Activated CD4-positive, alpha-beta T cell treated with anti-CD3 and anti-CD28 coated beads, Interleukin-2, amount 50 U/mL, for 48 hours (primary cell): ENCODE data around the gene ZNF765.
A peak's percentile ranks its signal among the peaks of the same experiment; 100 is the strongest.
"Not testable (repeated sequence)": the region's sequence is repeated elsewhere in the genome, so short reads cannot be mapped to it uniquely, and the experiment has no call there.

Experiments used
- DNase-seq, 2 experiments: peaks; one replicate each; pipeline ENCODE4 v3.0.0-alpha.2; 2020

The ZNF765 gene

GRCh38 chr19:53394974-53395839, at the start of gene ZNF765:
TSS of gene ZNF765 (plus strand) at chr19:53395149. CDS start at chr19:53398016, 2,867 bp downstream.
- DNase-seq: peak; percentile 96

- DNase-seq: no peak
Observed at GRCh38 chr19:53355739-53356138, 39.2 kb upstream of the ZNF765 start.

GRCh38 chr19:53357821-53358581, 36.9 kb upstream of the ZNF765 start:
- DNase-seq: no peak

- not testable (repeated sequence) for DNase-seq
Observed at GRCh38 chr19:53360056-53360455, 34.9 kb upstream of the ZNF765 start.

- peak; percentile 97 for DNase-seq
Observed at GRCh38 chr19:53365134-53365898, 29.6 kb upstream of the ZNF765 start, which contains the start of gene ZNF525. TSS of gene ZNF525 (plus strand) at chr19:53365705. CDS start at chr19:53372282, 6,577 bp downstream.

GRCh38 chr19:53365899-53366493, 29.0 kb upstream of the ZNF765 start:
- peak; percentile 44 to 53 for DNase-seq

GRCh38 chr19:53372196-53372595, 22.8 kb upstream of the ZNF765 start:
- no peak for DNase-seq

GRCh38 chr19:53374288-53374687, 20.7 kb upstream of the ZNF765 start:
- DNase-seq: no peak

GRCh38 chr19:53374743-53375142, 20.2 kb upstream of the ZNF765 start:
- DNase-seq: no peak

GRCh38 chr19:53381376-53381775, 13.6 kb upstream of the ZNF765 start:
- no peak for DNase-seq

GRCh38 chr19:53388168-53388567, 6.8 kb upstream of the ZNF765 start:
- no peak for DNase-seq

- DNase-seq: no peak
Observed at GRCh38 chr19:53388904-53389303, 6.0 kb upstream of the ZNF765 start.

GRCh38 chr19:53389571-53389970, 5.4 kb upstream of the ZNF765 start:
- DNase-seq: no peak

GRCh38 chr19:53389978-53390377, 5.0 kb upstream of the ZNF765 start:
- DNase-seq: no peak

GRCh38 chr19:53394522-53394973, 401 bp upstream of the ZNF765 start:
- peak in 1 of 2 experiments; percentile 5 for DNase-seq

GRCh38 chr19:53395840-53396524, 1.0 kb downstream of the ZNF765 start:
- DNase-seq: not testable (repeated sequence)

- no peak for DNase-seq
Observed at GRCh38 chr19:53396525-53396868, 1.5 kb downstream of the ZNF765 start.

GRCh38 chr19:53397918-53398317, 3.0 kb downstream of the ZNF765 start:
- DNase-seq: not testable (repeated sequence)

GRCh38 chr19:53409505-53410204, 14.7 kb downstream of the ZNF765 start:
- no peak for DNase-seq

GRCh38 chr19:53420520-53421315, 25.8 kb downstream of the ZNF765 start:
- not testable (repeated sequence) for DNase-seq
